Suppressor macrophage (primary cell): Measurements from ENCODE around the gene COASY.
"Not testable (repeated sequence)": the region's sequence is repeated elsewhere in the genome, so short reads cannot be mapped to it uniquely, and the experiment has no call there.

Source experiments
- DNase-seq, 4 experiments: peaks; one replicate each; pipeline ENCODE4 v3.0.0-alpha.2; 2020 to 2022

The COASY gene

GRCh38 chr17:42531455-42532354 lies 30.2 kb upstream of the COASY start:
- peak; percentile 71 to 91 (median 80) for DNase-seq

- no peak for DNase-seq
Observed at GRCh38 chr17:42535155-42536047, 26.5 kb upstream of the COASY start.

GRCh38 chr17:42536048-42536371 lies 25.9 kb upstream of the COASY start, which contains the start of gene NAGLU:
NAGLU (plus strand) TSS chr17:42536241; CDS start chr17:42536273, 32 bp downstream.
- peak; percentile 97 to 99 (median 98) for DNase-seq

- DNase-seq, result peak; percentile 84 to 94 (median 90)
Observed at GRCh38 chr17:42536372-42537155, 25.4 kb upstream of the COASY start.

- no peak for DNase-seq
Observed at GRCh38 chr17:42537156-42537805, 24.7 kb upstream of the COASY start.

- no peak for DNase-seq
Observed at GRCh38 chr17:42537826-42538451, 24.0 kb upstream of the COASY start.

GRCh38 chr17:42538482-42538881 lies 23.5 kb upstream of the COASY start:
- DNase-seq, result no peak

DNA sequence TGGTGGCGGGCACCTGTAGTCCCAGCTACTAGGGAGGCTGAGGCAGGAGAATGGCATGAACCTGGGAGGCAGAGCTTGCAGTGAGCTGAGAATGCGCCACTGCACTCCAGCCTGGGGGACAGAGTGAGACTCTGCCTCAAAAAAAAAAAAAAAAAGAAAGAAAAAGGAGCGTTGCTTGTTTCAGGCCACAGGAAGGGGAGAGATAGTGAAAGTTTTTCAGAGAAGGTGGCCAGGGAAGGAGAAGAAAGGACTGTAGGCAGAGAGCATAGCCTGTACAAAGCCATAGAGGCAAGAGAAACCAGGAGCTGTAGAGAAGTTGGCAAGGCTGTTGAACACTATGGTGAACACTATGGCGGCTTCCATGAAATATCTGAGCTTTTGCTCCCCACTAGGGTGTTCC lies 21.4 kb upstream of the COASY start:
- DNase-seq, result not testable (repeated sequence)

- DNase-seq, result no peak
Observed at GRCh38 chr17:42541041-42541833, 20.7 kb upstream of the COASY start.

DNA sequence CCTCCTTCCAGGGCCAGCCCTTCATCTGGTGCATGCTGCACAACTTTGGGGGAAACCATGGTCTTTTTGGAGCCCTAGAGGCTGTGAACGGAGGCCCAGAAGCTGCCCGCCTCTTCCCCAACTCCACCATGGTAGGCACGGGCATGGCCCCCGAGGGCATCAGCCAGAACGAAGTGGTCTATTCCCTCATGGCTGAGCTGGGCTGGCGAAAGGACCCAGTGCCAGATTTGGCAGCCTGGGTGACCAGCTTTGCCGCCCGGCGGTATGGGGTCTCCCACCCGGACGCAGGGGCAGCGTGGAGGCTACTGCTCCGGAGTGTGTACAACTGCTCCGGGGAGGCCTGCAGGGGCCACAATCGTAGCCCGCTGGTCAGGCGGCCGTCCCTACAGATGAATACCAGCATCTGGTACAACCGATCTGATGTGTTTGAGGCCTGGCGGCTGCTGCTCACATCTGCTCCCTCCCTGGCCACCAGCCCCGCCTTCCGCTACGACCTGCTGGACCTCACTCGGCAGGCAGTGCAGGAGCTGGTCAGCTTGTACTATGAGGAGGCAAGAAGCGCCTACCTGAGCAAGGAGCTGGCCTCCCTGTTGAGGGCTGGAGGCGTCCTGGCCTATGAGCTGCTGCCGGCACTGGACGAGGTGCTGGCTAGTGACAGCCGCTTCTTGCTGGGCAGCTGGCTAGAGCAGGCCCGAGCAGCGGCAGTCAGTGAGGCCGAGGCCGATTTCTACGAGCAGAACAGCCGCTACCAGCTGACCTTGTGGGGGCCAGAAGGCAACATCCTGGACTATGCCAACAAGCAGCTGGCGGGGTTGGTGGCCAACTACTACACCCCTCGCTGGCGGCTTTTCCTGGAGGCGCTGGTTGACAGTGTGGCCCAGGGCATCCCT lies 18.5 kb upstream of the COASY start:
- no peak for DNase-seq

GRCh38 chr17:42544874-42545283 lies 17.1 kb upstream of the COASY start:
- DNase-seq, result no peak

DNA sequence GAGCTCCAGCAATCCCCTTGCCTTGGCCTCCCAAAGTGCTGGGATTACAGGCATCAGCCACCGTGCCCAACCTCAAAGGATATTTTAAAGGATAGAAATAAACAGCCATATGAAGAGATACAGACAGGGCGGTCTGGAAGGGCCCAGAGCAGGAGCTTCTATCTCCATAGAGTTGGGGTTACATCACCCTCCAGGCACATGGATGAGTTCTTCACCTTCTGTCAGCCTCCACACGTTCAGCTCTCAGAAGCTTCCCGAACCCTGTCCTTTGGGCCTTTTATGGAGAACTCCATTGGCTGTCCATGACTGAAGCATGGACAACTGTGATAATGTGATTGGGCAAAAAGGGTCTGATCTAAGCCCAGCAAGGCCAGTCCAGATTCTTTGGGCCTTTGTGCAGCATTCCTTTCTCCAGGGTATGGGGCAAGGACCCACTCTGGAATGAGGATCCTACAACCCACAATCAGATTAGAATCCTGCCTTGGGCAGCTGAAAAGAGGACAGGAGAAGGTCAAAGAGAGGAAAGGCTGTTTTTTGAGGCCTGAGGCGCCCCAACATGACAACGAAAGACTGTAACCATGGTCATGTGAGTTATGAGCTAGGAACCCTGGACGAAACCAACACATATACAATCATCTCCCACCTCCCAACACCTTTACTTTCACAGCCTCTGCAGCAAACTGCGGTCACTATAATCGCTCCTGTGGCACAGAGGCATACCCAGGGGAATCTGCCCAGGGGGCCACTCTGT lies 16.0 kb upstream of the COASY start:
- not testable (repeated sequence) for DNase-seq

- DNase-seq, result no peak
Observed at GRCh38 chr17:42547001-42547461, 14.9 kb upstream of the COASY start.

DNA sequence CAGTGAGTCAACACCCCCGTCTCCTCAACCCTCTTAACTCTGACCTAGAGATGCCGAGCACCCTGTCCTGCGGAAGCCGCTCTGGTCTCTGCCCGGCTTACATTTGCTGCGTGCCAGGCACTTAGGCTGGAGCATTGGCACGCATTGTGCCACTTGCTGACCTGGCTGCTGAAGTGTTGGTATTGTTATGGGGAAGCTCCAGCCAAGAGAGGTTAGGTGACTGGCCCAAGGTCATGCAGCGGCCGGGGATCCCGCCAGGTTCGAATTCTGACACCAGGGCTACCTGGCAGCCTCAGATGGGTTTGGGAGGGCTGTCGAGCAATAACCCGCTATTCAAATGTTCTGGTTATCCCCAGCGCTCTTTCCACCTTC lies 14.3 kb upstream of the COASY start:
- no peak for DNase-seq

DNA sequence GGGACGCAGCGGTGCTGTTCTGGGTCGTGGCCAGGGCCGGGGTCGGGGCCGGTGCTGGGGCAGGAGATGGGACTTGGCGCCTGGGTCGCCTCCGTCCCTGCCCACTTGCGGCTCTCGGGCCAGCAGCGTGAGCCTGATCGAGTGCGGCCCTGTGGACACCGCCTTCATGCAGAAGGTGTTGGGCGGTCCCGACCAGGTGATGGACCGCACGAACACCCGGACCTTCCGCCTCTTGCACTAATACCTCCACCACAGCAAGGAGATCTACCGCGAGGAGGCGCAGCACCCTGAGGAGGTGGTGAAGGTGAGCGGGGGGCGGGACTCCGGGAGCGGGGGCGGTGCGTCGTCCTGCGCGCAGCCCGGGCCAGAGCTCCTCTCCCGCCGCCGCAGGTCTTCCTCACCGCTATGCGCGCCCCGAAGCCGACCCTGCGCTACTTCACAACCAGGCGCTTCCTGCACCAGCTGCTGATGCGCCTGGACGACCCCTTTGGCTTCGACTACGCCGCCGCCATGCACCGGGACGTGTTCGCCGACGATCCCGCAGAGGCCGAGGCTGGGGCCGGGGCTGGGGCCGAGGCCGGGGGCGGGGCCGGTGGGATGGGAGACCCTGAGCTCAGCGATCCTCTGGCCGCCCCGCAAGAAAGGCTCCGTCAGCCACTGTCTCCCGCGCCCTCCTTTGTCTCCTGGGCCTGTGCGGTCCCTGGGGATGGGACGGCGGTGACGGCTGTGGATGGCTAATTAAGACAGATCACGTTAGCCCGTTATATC lies 13.7 kb upstream of the COASY start:
- DNase-seq, result peak in 1 of 4 experiments; percentile 25

DNA sequence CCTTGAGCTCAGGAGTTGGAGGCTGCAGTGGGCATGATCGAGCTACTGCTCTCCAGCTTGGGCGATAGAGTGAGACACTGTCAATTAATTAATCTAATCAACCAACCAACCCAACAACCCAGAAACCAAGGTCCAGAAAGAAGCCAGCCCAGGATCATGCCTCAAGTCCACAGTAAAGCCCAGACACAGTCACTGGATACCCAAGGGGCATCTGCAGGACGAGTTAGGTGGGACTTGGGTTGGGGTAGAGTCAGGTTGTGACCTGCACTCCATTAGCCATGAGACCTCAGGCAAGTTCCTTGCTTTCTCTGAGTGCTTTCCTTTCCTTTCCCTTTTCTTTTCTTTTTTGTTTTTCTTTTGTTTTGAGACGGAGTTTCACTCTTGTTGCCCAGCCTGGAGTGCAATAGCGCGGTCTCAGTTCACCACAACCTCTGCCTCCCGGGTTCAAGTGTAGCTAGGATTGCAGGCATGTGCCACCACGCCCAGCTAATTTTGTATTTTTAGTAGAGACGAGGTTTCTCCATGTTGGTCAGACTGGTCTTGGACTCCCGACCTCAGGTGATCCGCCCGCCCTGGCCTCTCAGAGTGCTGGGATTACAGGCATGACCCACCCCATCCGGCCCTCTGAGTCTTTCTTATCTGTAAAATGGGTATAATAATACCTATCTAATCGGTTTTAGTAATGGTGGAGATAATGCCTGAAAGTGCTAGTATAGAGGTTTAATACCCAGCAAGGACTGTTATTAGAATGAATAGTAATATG lies 12.8 kb upstream of the COASY start:
- no peak for DNase-seq

DNA sequence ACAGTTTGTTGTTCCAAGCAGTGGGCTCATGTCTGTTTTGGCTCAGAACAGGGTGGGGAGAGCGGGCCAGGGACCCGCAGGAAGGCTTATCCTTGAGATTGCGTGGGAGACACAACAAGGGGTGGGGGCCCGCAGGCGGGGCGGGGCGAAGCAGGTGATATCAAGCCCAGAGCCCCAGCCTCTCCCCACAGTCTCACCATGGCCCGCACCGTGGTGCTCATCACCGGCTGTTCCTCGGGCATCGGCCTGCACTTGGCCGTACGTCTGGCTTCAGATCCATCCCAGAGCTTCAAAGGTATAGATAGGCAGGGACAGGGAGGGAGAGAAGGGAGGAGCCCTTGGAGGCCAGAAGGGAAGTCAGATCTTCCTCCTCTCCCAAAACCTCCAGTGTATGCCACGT lies 9.2 kb upstream of the COASY start, which contains the start of gene HSD17B1:
Gene HSD17B1 (plus strand): TSS at position 188 of the 400 bp plus-strand sequence. CDS start 11 bp downstream, at position 199.
- not testable (repeated sequence) for DNase-seq
